ENCODE measurements around the gene GNG7. TPM values are rescaled to one million over a fixed set of nuclear protein-coding genes. Genes with fewer than 3 reads are reported as not detected.

The GNG7 gene
- total RNA-seq, 2 donors from 2014 or later, result 12.3 to 12.4 TPM

GRCh38 chr19:2719920-2720776 lies 17.7 kb upstream of the GNG7 start:
- H3K9me3 ChIP-seq (ENCODE audit: control insufficient read depth, low read length), result peaks cover 6% of the 10 kb centered on the region
- H3K27me3 Mint-ChIP-seq (ENCODE audit: insufficient read depth), result peaks cover 15% of the 10 kb centered on the region
- peak; percentile 87 for DNase-seq
- no peaks in the 10 kb centered on the region for H3K36me3 ChIP-seq (ENCODE audit: control insufficient read depth, insufficient read depth, low read length)
- H3K9me3 Mint-ChIP-seq, result peaks cover 9% of the 10 kb centered on the region
- peak; percentile 60 for TF ChIP-seq CTCF (conservative IDR thresholded peaks at IDR 0.05)
- H3K27ac Mint-ChIP-seq, result no peak overlapping the region
- peaks cover 11% of the 10 kb centered on the region for H3K36me3 Mint-ChIP-seq (ENCODE audit: low read depth)
- peaks cover 10% of the 10 kb centered on the region for H3K27me3 ChIP-seq (ENCODE audit: control insufficient read depth, insufficient read depth, low read length, poor library complexity, severe bottlenecking)
- H3K4me1 ChIP-seq (ENCODE audit: control insufficient read depth, insufficient read depth, low read length), result no peaks in the 10 kb centered on the region
- peak overlapping the region; percentile 50 for H3K4me3 Mint-ChIP-seq
- WGBS, 2 experiments (ENCODE audit: insufficient coverage in 1 of 2, insufficient read length in 1 of 2), result 17 to 18% methylated on average over 14 to 37 of the region's 37 CpGs
- peak overlapping the region; percentile 49 for H3K4me3 ChIP-seq (ENCODE audit: low read length)
- H3K27ac ChIP-seq (ENCODE audit: low read depth, low read length), result no peak overlapping the region
- H3K9ac ChIP-seq (ENCODE audit: extremely low read depth, low read length, poor library complexity, severe bottlenecking), result peak overlapping the region; percentile 11
- H3K4me1 Mint-ChIP-seq, result peaks cover 4% of the 10 kb centered on the region

GRCh38 chr19:2719232-2719735 lies 16.8 kb upstream of the GNG7 start:
- Mint-ChIP-seq H3K27ac (no peak overlapping the region), H3K4me3 (peak overlapping the region; percentile 50), H3K4me1 (peaks cover 4% of the 10 kb centered on the region), H3K36me3 (ENCODE audit: low read depth) (peaks cover 13% of the 10 kb centered on the region), H3K27me3 (ENCODE audit: insufficient read depth) (peaks cover 16% of the 10 kb centered on the region), H3K9me3 (peaks cover 11% of the 10 kb centered on the region)
- Histone ChIP-seq H3K27me3 (ENCODE audit: control insufficient read depth, insufficient read depth, low read length, poor library complexity, severe bottlenecking) (peaks cover 10% of the 10 kb centered on the region), H3K9me3 (ENCODE audit: control insufficient read depth, low read length) (peaks cover 7% of the 10 kb centered on the region), H3K4me1 (ENCODE audit: control insufficient read depth, insufficient read depth, low read length) (no peaks in the 10 kb centered on the region), H3K4me3 (ENCODE audit: low read length) (no peak overlapping the region), H3K9ac (ENCODE audit: extremely low read depth, low read length, poor library complexity, severe bottlenecking) (no peak overlapping the region), H3K36me3 (ENCODE audit: control insufficient read depth, insufficient read depth, low read length) (no peaks in the 10 kb centered on the region), H3K27ac (ENCODE audit: low read depth, low read length) (no peak overlapping the region)
- DNase-seq, result no peak
- 75 to 77% methylated on average over 4 of the region's 7 CpGs for WGBS, 2 experiments (ENCODE audit: insufficient coverage in 1 of 2, insufficient read length in 1 of 2)
- TF ChIP-seq CTCF (conservative IDR thresholded peaks at IDR 0.05), result no peak

GRCh38 chr19:2717638-2718541 lies 15.4 kb upstream of the GNG7 start:
- peaks cover 13% of the 10 kb centered on the region for H3K36me3 Mint-ChIP-seq (ENCODE audit: low read depth)

More at GRCh38 chr19:2717638-2718541, 15.4 kb upstream of the GNG7 start:
- no peak for TF ChIP-seq CTCF (conservative IDR thresholded peaks at IDR 0.05)
- Histone ChIP-seq H3K9ac (ENCODE audit: extremely low read depth, low read length, poor library complexity, severe bottlenecking) (no peak overlapping the region), H3K27me3 (ENCODE audit: control insufficient read depth, insufficient read depth, low read length, poor library complexity, severe bottlenecking) (peaks cover 10% of the 10 kb centered on the region), H3K9me3 (ENCODE audit: control insufficient read depth, low read length) (peaks cover 7% of the 10 kb centered on the region), H3K4me3 (ENCODE audit: low read length) (no peak overlapping the region), H3K27ac (ENCODE audit: low read depth, low read length) (no peak overlapping the region), H3K4me1 (ENCODE audit: control insufficient read depth, insufficient read depth, low read length) (no peaks in the 10 kb centered on the region), H3K36me3 (ENCODE audit: control insufficient read depth, insufficient read depth, low read length) (no peaks in the 10 kb centered on the region)
- Mint-ChIP-seq H3K4me1 (peaks cover 4% of the 10 kb centered on the region), H3K4me3 (no peak overlapping the region), H3K27ac (no peak overlapping the region), H3K27me3 (ENCODE audit: insufficient read depth) (peaks cover 16% of the 10 kb centered on the region), H3K9me3 (peaks cover 11% of the 10 kb centered on the region)
- WGBS, 2 experiments (ENCODE audit: insufficient coverage in 1 of 2, insufficient read length in 1 of 2), result 93 to 95% methylated on average over 9 to 50 of the region's 52 CpGs
- no peak for DNase-seq
